Measurements from ENCODE around the gene RIPK3.

RIPK3 gene

DNA sequence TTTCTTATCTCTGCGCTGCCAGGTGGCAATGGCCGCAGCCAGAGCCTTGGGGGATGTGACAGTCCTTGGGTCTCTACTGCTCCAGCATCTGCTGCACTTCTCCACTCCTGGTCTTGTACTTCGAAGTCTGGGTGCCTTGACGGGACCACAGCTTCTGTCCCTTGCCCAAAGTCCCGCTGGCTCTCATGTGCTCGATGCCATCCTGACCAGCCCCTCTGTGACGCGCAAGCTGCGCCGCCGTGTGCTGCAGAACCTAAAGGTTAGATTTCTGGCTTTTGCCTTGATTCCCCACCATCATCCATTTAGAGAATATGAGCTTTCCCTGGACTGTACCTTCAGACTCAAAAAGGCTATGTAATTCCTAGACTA is 35.8 kb downstream of the RIPK3 start:
- no peak for DNase-seq (ENCODE audit: low spot score)

- no peak for DNase-seq (ENCODE audit: low spot score)
Measured at GRCh38 chr14:24300326-24300980, 39.3 kb downstream of the RIPK3 start.

DNA sequence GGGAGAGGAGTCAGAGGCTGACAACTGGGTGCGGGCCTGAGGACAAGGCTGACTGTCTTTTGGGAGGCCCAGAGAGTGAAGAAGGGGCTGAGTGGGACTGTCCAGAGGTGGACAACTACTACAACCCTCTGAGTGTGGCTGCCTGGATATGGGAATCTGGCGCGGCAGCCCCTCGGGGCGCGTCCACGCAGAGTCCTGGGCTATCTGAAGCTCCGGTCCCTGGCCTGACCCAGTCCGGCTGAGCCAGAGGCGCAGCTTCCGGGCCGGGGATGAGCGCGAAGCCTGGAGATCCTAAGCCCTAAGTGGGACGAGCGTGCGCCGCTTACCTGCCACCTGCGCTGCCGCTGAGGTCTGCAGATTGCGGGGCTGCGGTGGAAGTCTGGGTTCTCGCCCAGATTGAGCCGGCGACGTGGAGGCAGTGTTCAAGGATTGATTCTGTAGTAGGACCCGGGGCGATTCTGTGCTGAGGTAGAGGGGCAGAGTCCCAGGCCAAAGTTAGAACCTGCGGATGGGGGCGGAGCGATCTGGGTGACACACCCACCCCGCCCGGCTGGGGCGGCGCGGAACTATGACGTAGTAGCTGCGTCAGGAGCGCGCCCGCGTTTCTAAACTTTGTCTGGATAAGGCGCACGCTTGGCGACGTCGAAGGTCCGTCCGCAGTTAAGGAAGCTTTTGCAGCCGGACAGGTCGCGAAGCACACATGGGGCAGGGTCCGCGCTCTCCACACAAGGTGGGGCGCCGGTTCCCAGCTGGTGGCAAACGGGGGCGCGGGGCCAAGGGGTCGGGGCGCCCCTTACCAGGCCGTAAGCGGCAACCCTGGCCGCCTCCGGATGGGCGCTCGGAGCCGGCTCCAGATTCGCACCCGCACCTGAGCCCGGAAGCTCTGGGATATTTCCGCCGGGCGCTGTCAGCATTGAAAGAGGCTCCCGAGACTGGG is 40.3 kb downstream of the RIPK3 start, which contains the start of the genes DHRS1 and NOP9:
TSS of gene DHRS1 (minus strand) at position 526 of the 937 bp plus-strand sequence. CDS start 674 bp downstream, outside the sequence.
TSS of gene NOP9 (plus strand) at position 596 of the 937 bp plus-strand sequence. CDS start at position 701, 105 bp downstream.
- peak; percentile 96 for DNase-seq (ENCODE audit: low spot score)

- no peak for DNase-seq (ENCODE audit: low spot score)
Measured at GRCh38 chr14:24298892-24299254, 40.9 kb downstream of the RIPK3 start.

DNA sequence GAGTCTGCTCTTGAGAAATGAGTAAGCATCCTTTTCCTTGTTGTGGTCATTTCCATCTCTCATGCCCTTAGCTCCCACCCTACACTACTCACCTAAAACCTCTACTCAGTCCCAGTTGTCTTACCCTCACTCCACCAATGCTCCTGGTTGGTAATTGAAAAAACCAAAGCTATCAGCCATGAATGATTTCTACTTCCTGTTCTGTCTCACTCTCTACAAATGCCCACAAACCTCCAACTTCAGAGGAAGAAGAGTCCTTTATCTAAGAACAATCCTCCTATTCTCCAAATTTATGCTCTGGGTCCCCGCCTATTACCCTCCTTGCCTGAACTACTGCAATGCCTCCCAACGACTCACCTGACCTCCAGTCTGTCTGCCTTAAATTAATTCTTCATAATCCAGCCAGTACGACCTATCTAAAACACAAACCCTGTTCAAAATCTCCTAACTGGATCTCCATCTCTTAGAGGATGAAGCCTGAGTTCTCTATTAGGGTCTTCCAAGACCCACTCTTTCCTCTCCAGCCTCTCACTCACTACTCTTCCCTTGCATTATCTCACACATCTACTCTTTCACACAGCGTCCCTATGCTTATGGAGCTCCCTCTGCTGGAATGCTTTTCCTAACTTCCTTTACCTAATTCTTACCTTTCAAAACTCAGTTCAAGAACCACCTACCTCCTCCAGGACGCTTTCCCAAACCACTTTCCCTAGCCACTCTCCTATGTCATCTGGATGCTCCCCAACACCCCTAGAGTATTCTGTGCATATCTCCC is 42.4 kb downstream of the RIPK3 start:
- DNase-seq (ENCODE audit: low spot score) = no peak

- peak; percentile 77 for DNase-seq (ENCODE audit: low spot score)
Measured at GRCh38 chr14:24296341-24297157, 43.2 kb downstream of the RIPK3 start.

DNA sequence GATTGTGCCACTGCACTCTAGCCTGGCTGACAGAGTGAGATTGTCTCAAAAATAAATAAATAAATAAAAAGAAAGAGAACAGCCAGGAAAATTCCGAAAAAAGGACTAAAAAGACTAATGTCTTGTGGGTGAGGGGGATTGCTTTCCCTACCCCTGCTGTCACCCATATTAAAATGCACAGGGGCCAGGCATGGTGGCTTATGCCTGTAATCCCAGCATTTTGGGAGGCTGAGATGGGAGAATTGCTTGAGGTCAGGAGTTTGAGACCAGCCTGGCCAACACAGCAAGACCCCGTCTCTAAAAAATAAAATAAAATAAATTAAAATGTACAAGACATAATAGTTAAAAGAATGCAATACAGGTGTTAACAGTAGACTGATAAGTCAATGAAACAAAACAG is 46.3 kb downstream of the RIPK3 start:
- no peak for DNase-seq (ENCODE audit: low spot score)

GRCh38 chr14:24292118-24292807 is 47.5 kb downstream of the RIPK3 start:
- no peak for DNase-seq (ENCODE audit: low spot score)

DNA sequence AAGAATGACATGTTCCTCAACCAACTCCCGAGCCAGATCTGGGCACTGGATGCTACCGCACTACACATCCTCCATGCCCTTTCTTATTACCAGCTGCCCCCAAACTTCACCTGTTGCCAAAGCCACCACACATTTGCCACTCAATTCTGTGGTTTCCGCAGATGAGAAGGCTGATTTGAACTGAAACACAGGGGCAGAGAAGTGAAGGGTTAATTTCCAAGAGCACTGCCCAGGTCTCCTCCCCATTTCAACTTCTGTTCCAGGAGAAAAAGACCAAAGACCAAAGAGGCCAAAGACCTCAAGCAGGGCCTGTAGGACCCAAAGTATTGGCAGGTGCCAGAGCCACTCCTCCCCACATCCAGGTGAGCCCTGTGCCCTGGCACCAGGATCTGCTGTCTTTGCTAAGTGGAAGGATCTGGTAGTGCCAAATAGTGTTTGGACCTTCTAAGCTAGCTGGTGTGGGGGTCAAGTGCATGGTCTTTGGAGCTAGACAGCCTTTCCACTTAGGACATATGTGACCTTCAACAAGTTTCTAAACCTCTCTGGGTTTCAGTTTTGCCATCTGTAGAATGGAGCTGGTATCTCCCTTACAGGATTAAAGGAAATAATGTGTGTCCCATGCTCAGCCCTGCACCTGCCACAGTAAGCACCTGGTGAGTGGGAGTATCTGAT is 48.2 kb downstream of the RIPK3 start:
- no peak for DNase-seq (ENCODE audit: low spot score)

DNA sequence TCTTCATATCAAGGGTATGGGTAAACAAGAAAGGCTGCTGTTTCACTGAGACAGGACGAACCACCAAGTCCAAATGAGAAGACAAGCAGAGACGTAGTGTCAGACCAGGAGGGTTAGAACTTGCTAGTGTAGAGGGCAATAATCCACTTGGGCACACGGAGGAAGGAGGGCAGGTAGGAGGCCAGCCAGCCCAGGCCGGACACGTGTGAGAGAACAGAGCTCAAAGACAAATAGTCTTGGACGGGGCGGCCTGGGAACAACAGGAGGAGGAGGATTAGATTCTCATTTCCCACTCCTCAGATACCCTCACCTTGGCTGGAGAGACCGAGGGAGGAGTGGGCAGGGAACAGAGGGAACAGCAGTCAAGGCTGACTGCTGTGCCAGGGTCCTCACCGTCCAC is 49.0 kb downstream of the RIPK3 start:
- DNase-seq (ENCODE audit: low spot score) = no peak

DNA sequence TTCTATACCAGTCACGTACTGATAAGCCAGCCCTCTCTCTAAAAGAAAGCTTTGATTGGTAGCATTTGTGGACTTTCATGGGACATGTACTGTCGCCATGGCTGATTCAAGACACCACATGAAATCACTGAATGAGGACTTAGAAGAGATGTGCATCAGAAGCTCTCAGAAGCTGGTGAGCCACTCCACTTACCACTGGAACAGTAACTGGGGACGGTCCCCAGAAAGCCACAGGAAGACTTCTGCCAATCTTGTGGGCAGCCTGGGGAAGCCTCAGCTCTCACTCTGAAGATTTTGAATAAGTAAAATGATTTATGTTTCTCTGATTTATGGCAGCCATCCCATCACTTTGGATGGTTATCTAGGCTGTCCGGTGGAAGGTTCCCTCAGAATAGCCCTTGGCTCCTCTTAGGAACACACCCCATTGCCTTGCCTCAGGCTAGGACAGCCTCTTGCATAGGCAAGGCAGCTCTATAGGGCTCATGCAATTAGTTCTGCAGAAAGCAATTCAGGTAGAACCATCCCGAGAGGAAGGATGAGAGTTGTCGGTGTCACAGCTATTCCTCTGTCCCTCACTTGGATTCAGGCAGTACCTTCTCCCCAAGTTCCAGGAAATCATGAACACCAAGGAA is 50.0 kb downstream of the RIPK3 start:
- no peak for DNase-seq (ENCODE audit: low spot score)

GRCh38 chr14:24286996-24287395 is 52.8 kb downstream of the RIPK3 start:
- no peak for DNase-seq (ENCODE audit: low spot score)

Measured in germinal center (tissue), 1 donor.